Activated T-helper 17 cell treated with anti-CD3 and anti-CD28 coated beads, Interleukin-2, amount 50 U/mL, for 72 hours (primary cell): ENCODE results near the gene PNPLA5. TPM values are rescaled to one million over a fixed set of nuclear protein-coding genes. Genes with fewer than 3 reads are reported as not detected.

ENCODE experiments used
- ATAC-seq: fragments of 150-1000 bp; cut with Tn5 transposase; replicated peaks from 2 replicates; pipeline ENCODE4 v1.10.0; 2021; ENCODE audit warnings: mild to moderate bottlenecking, moderate library complexity
- H3K27ac Mint-ChIP-seq: one replicate; pipeline ENCODE4 v1.8.0; 2022; ENCODE audit warnings: mixed read lengths
- H3K27me3 Mint-ChIP-seq: one replicate; pipeline ENCODE4 v1.8.0; 2022; ENCODE audit warnings: mixed read lengths
- H3K36me3 Mint-ChIP-seq: one replicate; pipeline ENCODE4 v1.8.0; 2022; ENCODE audit warnings: low read depth, mild to moderate bottlenecking, mixed read lengths
- H3K4me1 Mint-ChIP-seq: one replicate; pipeline ENCODE4 v1.8.0; 2022; ENCODE audit warnings: mixed read lengths
- H3K4me3 Mint-ChIP-seq: one replicate; pipeline ENCODE4 v1.8.0; 2022; ENCODE audit warnings: mild to moderate bottlenecking, mixed read lengths
- H3K9me3 Mint-ChIP-seq: one replicate; pipeline ENCODE4 v1.8.0; 2022; ENCODE audit warnings: mixed read lengths
- total RNA-seq, 2 donors: library from RNA; stranded (reverse); gene quantifications; one replicate each; pipeline ENCODE4 v1.2.3, GENCODE V29; 2022

Gene PNPLA5
- total RNA-seq, 2 donors from 2014 or later = not detected

- no peaks in the 10 kb centered on the region for H3K4me1 Mint-ChIP-seq
- no peak overlapping the region for H3K4me3 Mint-ChIP-seq
- H3K27ac Mint-ChIP-seq = no peak overlapping the region
- no peak for ATAC-seq
- H3K27me3 Mint-ChIP-seq = peaks cover 56% of the 10 kb centered on the region
- peaks cover 4% of the 10 kb centered on the region for H3K9me3 Mint-ChIP-seq
- H3K36me3 Mint-ChIP-seq = no peaks in the 10 kb centered on the region
These were observed 32.6 kb downstream of the PNPLA5 start for GRCh38 chr22:43859176-43859575.

- Mint-ChIP-seq H3K9me3 (peaks cover 4% of the 10 kb centered on the region), H3K36me3 (no peaks in the 10 kb centered on the region), H3K27ac (no peak overlapping the region), H3K27me3 (peaks cover 47% of the 10 kb centered on the region), H3K4me1 (no peaks in the 10 kb centered on the region), H3K4me3 (no peak overlapping the region)
- ATAC-seq = no peak
These were observed 33.5 kb downstream of the PNPLA5 start for GRCh38 chr22:43858156-43858895.

GRCh38 chr22:43857367-43857766 is 34.4 kb downstream of the PNPLA5 start:
- Mint-ChIP-seq H3K27ac (no peak overlapping the region), H3K4me3 (no peak overlapping the region)

GRCh38 chr22:43855431-43855830 is 36.4 kb downstream of the PNPLA5 start:
- no peak for ATAC-seq
- peaks cover 49% of the 10 kb centered on the region for H3K27me3 Mint-ChIP-seq
- no peaks in the 10 kb centered on the region for H3K36me3 Mint-ChIP-seq
- H3K9me3 Mint-ChIP-seq = peaks cover 4% of the 10 kb centered on the region
- no peak overlapping the region for H3K4me3 Mint-ChIP-seq
- H3K27ac Mint-ChIP-seq = no peak overlapping the region
- no peaks in the 10 kb centered on the region for H3K4me1 Mint-ChIP-seq

More at GRCh38 chr22:43857367-43857766, 34.4 kb downstream of the PNPLA5 start:
- no peak for ATAC-seq
- H3K27me3 Mint-ChIP-seq = peaks cover 48% of the 10 kb centered on the region
- no peaks in the 10 kb centered on the region for H3K36me3 Mint-ChIP-seq
- H3K9me3 Mint-ChIP-seq = peaks cover 4% of the 10 kb centered on the region
- H3K4me1 Mint-ChIP-seq = no peaks in the 10 kb centered on the region

GRCh38 chr22:43854786-43855271 is 37.0 kb downstream of the PNPLA5 start:
- H3K9me3 Mint-ChIP-seq = peaks cover 4% of the 10 kb centered on the region
- no peaks in the 10 kb centered on the region for H3K4me1 Mint-ChIP-seq
- H3K27me3 Mint-ChIP-seq = peaks cover 48% of the 10 kb centered on the region
- no peak overlapping the region for H3K27ac Mint-ChIP-seq
- no peak for ATAC-seq
- H3K4me3 Mint-ChIP-seq = no peak overlapping the region
- no peaks in the 10 kb centered on the region for H3K36me3 Mint-ChIP-seq

- no peak overlapping the region for H3K27ac Mint-ChIP-seq
- no peak overlapping the region for H3K4me3 Mint-ChIP-seq
- no peak for ATAC-seq
- no peaks in the 10 kb centered on the region for H3K4me1 Mint-ChIP-seq
- peaks cover 47% of the 10 kb centered on the region for H3K27me3 Mint-ChIP-seq
- no peaks in the 10 kb centered on the region for H3K36me3 Mint-ChIP-seq
- peaks cover 4% of the 10 kb centered on the region for H3K9me3 Mint-ChIP-seq
These were observed 37.6 kb downstream of the PNPLA5 start for GRCh38 chr22:43854121-43854785.

- H3K4me1 Mint-ChIP-seq = no peaks in the 10 kb centered on the region
- H3K9me3 Mint-ChIP-seq = peaks cover 4% of the 10 kb centered on the region
- peaks cover 42% of the 10 kb centered on the region for H3K27me3 Mint-ChIP-seq
- H3K4me3 Mint-ChIP-seq = no peak overlapping the region
- no peak overlapping the region for H3K27ac Mint-ChIP-seq
- ATAC-seq = no peak
- no peaks in the 10 kb centered on the region for H3K36me3 Mint-ChIP-seq
These were observed 38.4 kb downstream of the PNPLA5 start for GRCh38 chr22:43853328-43853931.

- ATAC-seq = no peak
- Mint-ChIP-seq H3K4me1 (no peaks in the 10 kb centered on the region), H3K9me3 (peaks cover 4% of the 10 kb centered on the region), H3K27ac (no peak overlapping the region), H3K27me3 (peaks cover 42% of the 10 kb centered on the region), H3K36me3 (no peaks in the 10 kb centered on the region), H3K4me3 (no peak overlapping the region)
These were observed 39.1 kb downstream of the PNPLA5 start for GRCh38 chr22:43852573-43853327.

- H3K27me3 Mint-ChIP-seq = peaks cover 34% of the 10 kb centered on the region
- no peak overlapping the region for H3K27ac Mint-ChIP-seq
- peaks cover 3% of the 10 kb centered on the region for H3K9me3 Mint-ChIP-seq
- no peak overlapping the region for H3K4me3 Mint-ChIP-seq
- H3K36me3 Mint-ChIP-seq = no peaks in the 10 kb centered on the region
- H3K4me1 Mint-ChIP-seq = no peaks in the 10 kb centered on the region
- no peak for ATAC-seq
These were observed 39.9 kb downstream of the PNPLA5 start for GRCh38 chr22:43851979-43852307.

GRCh38 chr22:43851058-43851978 is 40.5 kb downstream of the PNPLA5 start:
- H3K27ac Mint-ChIP-seq = no peak overlapping the region
- no peaks in the 10 kb centered on the region for H3K9me3 Mint-ChIP-seq
- no peaks in the 10 kb centered on the region for H3K4me1 Mint-ChIP-seq

GRCh38 chr22:43850529-43850928 is 41.3 kb downstream of the PNPLA5 start:
- Mint-ChIP-seq H3K36me3 (no peaks in the 10 kb centered on the region), H3K4me1 (no peaks in the 10 kb centered on the region)

More at GRCh38 chr22:43851058-43851978, 40.5 kb downstream of the PNPLA5 start:
- no peak for ATAC-seq
- Mint-ChIP-seq H3K36me3 (no peaks in the 10 kb centered on the region), H3K4me3 (no peak overlapping the region), H3K27me3 (peaks cover 30% of the 10 kb centered on the region)

GRCh38 chr22:43849731-43850130 is 42.1 kb downstream of the PNPLA5 start:
- Mint-ChIP-seq H3K4me1 (no peaks in the 10 kb centered on the region), H3K27me3 (peaks cover 29% of the 10 kb centered on the region), H3K36me3 (no peaks in the 10 kb centered on the region), H3K4me3 (no peak overlapping the region), H3K27ac (no peak overlapping the region), H3K9me3 (no peaks in the 10 kb centered on the region)
- no peak for ATAC-seq

More at GRCh38 chr22:43850529-43850928, 41.3 kb downstream of the PNPLA5 start:
- no peak overlapping the region for H3K4me3 Mint-ChIP-seq
- no peak overlapping the region for H3K27ac Mint-ChIP-seq
- H3K9me3 Mint-ChIP-seq = no peaks in the 10 kb centered on the region
- no peak for ATAC-seq
- peaks cover 31% of the 10 kb centered on the region for H3K27me3 Mint-ChIP-seq

GRCh38 chr22:43848366-43849171 is 43.2 kb downstream of the PNPLA5 start:
- Mint-ChIP-seq H3K27me3 (peaks cover 29% of the 10 kb centered on the region), H3K36me3 (no peaks in the 10 kb centered on the region), H3K4me1 (no peaks in the 10 kb centered on the region), H3K27ac (no peak overlapping the region), H3K4me3 (no peak overlapping the region), H3K9me3 (no peaks in the 10 kb centered on the region)
- ATAC-seq = no peak
